ENCODE results near the gene DLD. TPM values are rescaled to one million over a fixed set of nuclear protein-coding genes. Genes with fewer than 3 reads are reported as not detected.

The DLD gene
- total and polyA plus RNA-seq, 2 of the 13 experiments (the other 11 are each of a cell fraction or from before 2014, with no cell fraction given): 56.8 to 95.2 TPM

- TF ChIP-seq TFE3 (CRISPR knock-in tag; IDR thresholded peaks at IDR 0.05) (peak; percentile 65), SP5 (CRISPR knock-in tag; IDR thresholded peaks at IDR 0.05; ENCODE audit: borderline replicate concordance, low read depth) (no peak; the same call in 1 of the 2 replicates), CREB1 (IDR thresholded peaks at IDR 0.05) (peak; percentile 97), CREB1 (CRISPR knock-in tag; IDR thresholded peaks at IDR 0.05) (peak; percentile 97), ZNF121 (CRISPR knock-in tag; IDR thresholded peaks at IDR 0.05) (peak; percentile 62; the same call in 1 of the 2 replicates), ZNF788 (CRISPR knock-in tag; IDR thresholded peaks at IDR 0.05; ENCODE audit: borderline replicate concordance) (peak; percentile 48; the same call in 1 of the 2 replicates), ZNF552 (CRISPR knock-in tag; IDR thresholded peaks at IDR 0.05; ENCODE audit: borderline replicate concordance) (peak; percentile 46; the same call in 1 of the 2 replicates), ZUFSP (CRISPR knock-in tag; IDR thresholded peaks at IDR 0.05; ENCODE audit: borderline replicate concordance) (no peak), MBD4 (IDR thresholded peaks at IDR 0.05; ENCODE audit: borderline replicate concordance, low read length) (no peak), CSRNP1 (CRISPR knock-in tag; IDR thresholded peaks at IDR 0.05) (peak; percentile 88), MTERF4 (CRISPR knock-in tag; IDR thresholded peaks at IDR 0.05) (0 out of 2 replicates have a peak, but pooled peaks have one; percentile 60), NFE2L1 (CRISPR knock-in tag; IDR thresholded peaks at IDR 0.05; ENCODE audit: borderline replicate concordance) (no peak), ERF (CRISPR knock-in tag; IDR thresholded peaks at IDR 0.05) (0 out of 2 replicates have a peak, but pooled peaks have one; percentile 40), HBP1 (CRISPR knock-in tag; IDR thresholded peaks at IDR 0.05; ENCODE audit: low read depth) (peak; percentile 57; the same call in 1 of the 2 replicates), ZNF276 (CRISPR knock-in tag; IDR thresholded peaks at IDR 0.05; ENCODE audit: low read depth) (peak; percentile 71), RELA (CRISPR knock-in tag; IDR thresholded peaks at IDR 0.05) (no peak), EEA1 (CRISPR knock-in tag; IDR thresholded peaks at IDR 0.05; ENCODE audit: borderline replicate concordance) (peak; percentile 27; the same call in 1 of the 2 replicates), PRMT3 (CRISPR knock-in tag; IDR thresholded peaks at IDR 0.05; ENCODE audit: borderline replicate concordance, low read depth) (0 out of 2 replicates have a peak, but pooled peaks have one; percentile 16), ZNF205 (CRISPR knock-in tag; IDR thresholded peaks at IDR 0.05) (peak; percentile 55; the same call in 1 of the 2 replicates), ZFY (CRISPR knock-in tag; IDR thresholded peaks at IDR 0.05) (peak; percentile 98)
Measured at GRCh38 chr7:107890962-107891635, at the start of gene DLD (continued).

All from HepG2 (cell line).